Activated CD8-positive, alpha-beta memory T cell treated with anti-CD3 and anti-CD28 coated beads, Interleukin-2, amount 50 U/mL, for 48 hours (primary cell): ENCODE results near the gene FCGR3A.
A peak's percentile ranks its signal among the peaks of the same experiment; 100 is the strongest.
"Not testable (repeated sequence)": the region's sequence is repeated elsewhere in the genome, so short reads cannot be mapped to it uniquely, and the experiment has no call there.

Experiments used
- DNase-seq: peaks from one replicate; pipeline ENCODE4 v3.0.0-alpha.2; 2020

Gene FCGR3A

DNA sequence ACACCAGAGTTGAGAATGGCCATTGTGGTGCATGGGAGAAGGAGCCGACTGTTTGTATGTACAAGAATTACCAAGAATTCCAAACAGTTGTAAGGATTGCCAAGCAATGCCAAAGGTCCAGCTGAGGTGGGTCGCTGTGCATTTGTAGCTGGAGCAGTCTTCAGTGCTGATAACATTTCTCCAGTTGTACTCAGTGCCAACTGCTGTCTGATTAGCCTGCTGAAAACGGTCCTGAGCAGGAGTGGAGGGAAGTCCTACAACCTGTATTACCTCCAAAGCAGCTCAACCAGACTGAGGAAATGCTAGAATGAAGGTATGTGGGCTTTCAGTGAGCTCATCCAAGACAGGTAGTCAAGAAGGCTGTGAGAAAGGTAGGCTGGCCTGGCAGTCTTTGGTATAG, 6.5 kb upstream of the FCGR3A start:
- not testable (repeated sequence) for DNase-seq

DNA sequence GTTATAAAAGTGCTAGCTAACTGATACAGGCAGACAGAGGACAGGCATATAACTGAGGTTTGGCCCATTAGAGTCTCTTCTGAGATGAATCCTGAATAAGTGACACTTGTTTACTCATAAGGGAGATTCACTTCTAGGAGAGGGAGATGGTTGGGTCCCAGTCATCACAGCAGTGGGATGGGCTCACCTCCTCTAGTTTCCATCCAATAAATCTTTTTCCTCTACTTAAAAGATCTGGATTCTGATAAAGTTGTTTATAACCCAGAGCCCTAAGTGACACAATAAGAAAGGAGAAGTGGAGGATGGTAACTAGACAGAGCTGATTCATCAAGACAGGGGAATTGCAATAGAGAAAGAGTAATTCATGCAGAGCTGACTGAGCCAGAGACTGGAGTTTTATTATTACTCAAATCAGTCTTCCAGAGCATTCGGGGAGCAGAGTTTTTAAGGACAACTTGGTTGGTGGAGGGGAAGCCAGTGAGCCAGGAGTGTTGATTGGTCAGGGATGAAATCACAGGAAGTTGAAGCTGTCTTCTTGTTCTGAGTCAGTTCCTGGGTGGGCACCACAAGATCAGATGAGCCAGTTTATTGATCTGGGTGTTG, 5.3 kb upstream of the FCGR3A start:
- not testable (repeated sequence) for DNase-seq

DNA sequence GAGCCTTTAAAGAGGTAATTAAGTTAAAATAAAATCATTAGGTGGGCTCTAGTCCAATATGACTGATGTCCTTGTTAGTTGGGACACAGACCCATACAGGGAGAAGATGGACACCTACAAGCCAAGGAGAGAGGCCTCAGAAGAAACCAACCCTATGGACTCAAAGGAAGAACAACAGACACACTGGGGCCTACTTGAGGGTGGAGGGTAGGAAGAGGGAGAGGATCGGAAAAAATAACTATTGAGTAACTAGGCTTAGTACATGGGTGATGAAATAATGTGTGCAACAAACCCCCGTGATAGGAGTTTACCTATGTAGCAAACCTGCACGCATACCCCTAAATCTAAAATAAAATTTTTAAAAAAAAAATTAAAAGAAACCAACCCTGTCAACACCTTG, 4.7 kb upstream of the FCGR3A start:
- DNase-seq = not testable (repeated sequence)

DNA sequence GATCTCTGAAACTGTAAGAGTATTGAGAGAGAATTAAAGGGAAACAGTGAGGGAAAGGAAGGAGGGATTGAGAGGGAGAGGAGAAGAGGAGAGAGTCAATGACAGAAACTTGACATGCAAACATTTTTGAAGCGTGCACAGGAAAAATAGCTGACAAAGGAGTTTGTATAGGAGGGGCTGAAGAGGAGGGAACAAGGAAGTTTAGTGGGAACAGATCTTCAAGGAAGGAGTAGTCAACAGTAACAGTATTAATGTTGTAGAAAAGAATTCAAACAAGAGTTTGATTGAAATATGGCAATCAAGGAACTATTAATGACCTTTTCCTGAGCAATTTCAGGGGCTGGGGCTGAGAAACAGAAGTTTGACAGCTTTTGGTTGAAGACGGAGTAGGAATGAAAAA, 4.0 kb upstream of the FCGR3A start:
- not testable (repeated sequence) for DNase-seq

DNA sequence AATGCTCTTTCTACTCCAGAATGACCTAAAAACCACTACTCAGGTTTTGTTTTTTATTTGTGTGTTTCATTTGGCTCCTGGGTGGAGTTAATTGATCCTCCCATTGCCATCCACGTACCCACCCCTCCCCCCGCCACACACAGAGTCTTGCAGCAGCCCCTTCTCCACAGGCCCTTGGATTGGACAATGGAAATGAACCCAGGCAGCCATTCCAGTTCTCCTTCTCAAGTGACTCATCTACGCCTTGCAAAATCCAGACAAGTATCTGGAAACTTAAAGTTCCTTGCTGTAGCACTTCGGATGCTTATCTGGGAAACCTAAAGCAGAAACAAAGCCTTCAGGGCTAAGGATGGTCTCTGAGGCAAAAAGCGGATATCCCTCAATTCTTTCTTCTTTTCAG, 1.3 kb upstream of the FCGR3A start:
- not testable (repeated sequence) for DNase-seq

DNA sequence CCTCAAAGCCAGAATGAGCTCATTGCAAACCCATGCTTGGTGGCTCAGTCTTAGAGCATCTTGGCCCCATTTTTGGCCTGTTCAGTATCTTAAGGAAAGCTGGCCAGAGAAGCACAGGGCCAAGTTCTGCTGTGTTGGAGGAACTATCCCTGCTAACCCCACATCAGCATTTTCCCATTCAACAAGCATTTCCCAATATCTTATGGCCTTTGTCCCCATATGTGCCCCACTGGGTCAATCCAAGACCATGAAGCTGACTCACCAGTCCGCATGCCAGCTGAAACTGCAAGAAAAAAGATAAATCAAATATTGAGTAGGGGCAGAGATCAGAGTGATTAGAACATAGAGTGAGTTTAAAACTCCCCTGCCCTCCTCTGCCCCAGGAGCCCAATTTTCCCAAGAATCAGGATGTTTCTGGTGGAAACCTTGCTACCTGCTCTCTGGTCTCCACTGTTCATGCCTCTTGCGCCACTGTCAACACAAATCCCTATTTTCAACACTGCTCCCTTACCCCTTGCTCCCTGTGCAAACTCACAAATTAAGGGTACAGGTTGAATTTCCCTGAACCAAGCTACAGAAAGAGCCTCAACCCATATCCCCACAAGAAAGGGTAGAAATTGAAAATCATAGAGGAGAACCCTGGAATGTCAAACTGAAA, 740 bp downstream of the FCGR3A start:
- DNase-seq = not testable (repeated sequence)

DNA sequence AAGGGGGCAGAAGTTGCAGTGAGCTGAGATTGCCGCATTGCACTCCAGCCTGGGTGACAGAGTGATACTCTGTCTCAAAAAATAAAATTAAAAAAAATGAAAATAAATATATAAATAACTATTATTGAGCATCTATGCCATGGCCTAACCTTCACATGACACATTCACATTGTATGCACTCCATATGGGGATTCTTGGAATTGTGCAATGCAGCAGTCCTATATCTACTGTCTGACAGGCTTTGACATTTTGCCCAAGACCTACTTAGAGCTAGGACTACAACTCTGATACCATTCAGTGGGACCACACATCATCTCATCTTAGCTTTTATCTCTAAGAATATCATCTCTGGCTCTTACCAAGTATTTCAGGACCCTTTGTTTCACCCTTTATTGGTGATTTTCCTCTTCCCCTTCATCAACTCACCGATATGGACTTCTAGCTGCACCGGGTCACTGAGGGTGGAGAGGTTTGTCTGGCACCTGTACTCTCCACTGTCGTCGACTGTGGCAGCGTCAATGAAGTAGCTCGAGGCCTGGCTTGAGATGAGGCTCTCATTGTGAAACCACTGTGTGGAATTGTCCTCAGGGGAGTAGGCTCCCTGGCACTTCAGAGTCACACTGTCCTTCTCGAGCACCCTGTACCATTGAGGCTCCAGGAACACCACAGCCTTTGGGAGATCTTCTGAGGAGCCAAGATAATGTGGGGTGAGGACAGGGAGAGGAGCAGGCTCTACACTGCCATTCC, 1.4 kb downstream of the FCGR3A start:
- not testable (repeated sequence) for DNase-seq

DNA sequence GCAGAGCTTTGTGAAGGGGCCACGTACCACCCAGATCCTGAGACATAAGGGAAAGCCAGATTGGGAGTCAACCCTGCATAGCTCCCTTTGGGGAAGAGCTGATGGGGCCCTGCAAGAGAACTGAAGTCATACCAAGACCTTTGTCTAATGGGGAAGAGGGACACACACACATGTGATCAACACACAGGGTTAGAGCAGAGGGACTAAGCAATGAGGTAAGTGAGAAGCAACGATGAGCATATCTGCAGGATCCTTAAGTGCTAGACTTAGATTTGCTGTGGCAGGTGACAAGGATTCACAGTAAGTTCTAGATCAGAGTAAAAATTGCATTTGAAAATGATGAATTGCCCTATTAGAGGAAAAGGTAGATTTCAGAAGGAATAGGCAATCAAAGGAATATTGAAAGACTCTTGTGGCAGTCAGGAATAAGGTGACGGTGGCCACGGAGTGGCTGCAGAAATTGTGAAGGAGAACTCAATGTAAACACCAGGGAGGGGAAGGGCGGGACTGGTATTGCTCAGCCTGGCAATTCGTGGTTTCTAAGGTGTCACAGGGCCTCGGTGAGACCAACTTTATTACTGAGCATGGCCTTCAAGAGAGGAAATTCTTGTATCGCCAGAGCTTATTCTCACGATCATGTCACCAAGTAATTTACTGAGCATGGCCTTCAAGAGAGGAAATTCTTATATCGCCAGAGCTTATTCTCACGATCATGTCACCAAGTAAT, 4.5 kb downstream of the FCGR3A start:
- DNase-seq = not testable (repeated sequence)

DNA sequence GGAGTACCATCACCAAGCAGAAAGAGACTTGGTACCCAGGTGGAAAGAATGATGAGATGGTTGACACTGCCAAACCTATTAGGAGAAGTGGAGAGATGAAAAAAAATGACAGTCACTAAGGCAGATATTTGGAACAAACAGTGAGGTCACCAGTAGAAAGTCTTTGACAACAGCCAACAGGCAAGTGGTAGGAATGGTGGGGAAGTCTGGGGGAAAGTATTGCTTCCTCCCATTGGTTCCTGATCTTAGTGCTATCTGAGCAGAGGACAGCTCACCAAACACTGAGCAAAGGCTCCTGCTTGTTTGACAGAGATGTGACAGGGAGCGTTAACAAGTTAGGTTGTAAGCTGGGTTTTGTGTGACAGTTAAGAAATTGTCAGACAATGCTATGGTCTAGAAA, 6.5 kb downstream of the FCGR3A start:
- DNase-seq = not testable (repeated sequence)

DNA sequence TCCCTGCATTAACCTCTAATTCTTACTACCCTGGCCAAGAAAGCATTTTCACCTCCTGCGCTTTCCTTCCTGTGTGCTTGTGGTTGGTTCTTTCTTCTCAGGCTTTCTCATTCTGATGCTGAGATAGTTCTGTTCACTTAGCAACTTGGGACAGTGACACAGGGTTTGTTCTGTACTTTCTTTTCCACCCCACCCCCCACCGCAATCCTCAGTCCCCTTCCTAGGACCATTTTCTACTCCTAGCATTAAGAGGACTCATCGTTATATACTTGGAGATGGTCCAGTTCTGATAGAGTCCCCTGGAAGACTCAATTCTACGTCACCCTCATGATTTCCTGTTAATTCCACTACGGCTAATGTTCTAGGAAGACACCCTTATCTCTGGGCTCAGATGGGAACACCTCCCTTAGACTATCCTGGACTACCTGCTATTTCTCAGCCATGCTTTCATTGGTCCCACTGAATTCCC, 7.5 kb downstream of the FCGR3A start:
- DNase-seq = not testable (repeated sequence)

DNA sequence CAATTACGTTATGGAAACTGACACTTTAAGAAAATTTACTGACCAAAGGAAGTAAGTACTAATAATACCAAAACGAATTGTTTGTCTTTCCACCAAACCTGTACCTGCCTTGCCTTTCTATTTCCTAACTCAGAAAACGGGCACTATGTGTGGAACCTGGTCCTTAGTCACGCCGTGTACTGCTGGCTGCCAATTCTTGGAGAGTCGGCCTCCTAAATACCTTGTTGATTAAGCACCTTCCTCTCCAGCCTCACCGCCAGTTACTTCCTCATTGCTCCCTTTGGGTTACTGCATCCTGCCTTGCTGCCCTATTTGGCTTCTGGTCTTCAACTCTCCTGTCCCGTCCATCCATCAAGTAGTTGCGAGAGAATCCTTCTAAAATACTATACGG, 9.1 kb downstream of the FCGR3A start:
- peak; percentile 75 for DNase-seq

DNA sequence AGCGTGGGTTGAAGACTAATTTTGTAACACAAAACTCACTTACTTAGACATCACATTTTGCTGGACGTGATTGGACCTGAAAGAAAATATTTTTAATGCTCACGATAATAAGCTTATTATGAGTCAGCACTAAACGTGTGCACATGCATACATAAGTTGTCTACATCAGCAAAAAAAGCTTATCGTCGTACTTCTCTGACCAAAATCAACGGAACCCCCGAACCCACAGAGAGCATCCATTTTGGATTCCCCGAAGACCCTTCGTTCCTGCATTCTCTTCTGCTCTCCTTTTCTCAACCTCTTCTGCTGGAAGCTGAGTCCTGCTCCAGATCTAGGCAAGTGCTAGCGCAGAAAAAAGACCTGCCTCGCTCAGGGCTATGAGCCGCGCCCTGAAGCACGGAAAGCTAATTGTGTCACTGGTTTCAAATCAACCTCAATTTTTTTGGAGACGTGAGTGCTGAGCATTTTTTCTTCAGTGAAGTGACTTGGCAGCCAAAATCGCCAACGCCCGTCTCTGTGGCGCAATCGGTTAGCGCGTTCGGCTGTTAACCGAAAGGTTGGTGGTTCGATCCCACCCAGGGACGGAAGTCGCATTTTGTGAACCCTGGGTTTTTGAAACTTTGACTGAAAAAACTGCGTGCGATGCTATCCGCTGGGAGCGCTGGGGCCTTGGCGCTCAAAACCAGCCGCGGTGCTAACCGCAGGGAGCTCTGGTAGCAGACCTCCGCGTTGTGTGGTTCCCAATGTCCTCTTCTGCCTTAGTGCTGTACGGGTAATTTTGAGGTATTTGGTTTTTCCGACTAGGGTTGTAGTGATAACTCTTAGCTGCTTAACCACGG, 9.7 kb downstream of the FCGR3A start:
- DNase-seq = peak; percentile 100

DNA sequence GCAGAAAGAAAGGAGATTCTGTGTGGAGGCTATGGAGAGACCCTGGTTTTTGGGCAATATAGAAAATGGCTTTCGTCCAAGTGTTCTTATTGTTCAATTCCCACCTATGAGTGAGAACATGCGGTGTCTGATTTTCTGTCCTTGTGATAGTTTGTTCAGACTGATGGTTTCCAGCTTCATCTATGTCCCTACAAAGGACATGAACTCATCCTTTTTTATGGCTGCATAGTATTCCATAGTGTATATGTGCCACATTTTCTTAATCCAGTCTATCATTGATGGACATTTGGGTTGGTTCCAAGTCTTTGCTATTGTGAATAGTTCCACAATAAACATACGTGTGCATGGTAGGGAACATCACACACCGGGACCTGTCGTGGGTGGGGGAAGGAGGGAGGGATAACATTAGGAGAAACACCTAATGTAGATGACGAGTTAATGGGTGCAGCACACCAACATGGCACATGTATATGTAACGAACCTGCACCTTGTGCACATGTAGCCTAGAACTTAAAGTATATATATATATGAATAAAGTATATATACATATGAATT, 10.6 kb downstream of the FCGR3A start:
- DNase-seq = not testable (repeated sequence)

DNA sequence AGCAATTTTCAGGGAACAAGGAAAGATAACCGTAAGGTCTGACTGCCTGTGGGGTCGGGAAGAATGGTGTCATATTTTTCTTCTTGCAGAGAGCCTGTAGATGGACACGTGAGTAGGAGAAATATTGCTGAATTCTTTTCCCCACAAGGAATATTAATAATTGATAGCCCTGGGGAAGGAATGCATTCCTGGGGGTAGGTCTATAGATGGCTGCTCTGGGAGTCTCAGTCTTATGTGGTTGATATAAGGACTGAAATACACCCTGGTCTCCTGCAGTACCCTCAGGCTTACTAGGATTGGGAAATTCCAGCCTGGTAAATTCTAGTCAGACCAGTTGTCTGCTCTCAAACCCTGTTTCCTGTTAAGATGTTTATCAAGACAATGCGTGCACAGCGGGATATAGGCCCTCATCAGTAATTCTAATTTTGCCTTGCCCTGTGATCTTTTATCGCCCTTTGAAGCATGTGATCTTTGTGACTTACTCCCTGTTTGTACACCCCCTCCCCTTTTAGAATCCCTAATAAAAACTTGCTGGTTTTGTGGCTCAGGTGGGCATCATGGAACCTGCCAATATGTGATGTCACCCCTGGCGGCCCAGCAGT, 12.4 kb downstream of the FCGR3A start:
- DNase-seq = not testable (repeated sequence)

DNA sequence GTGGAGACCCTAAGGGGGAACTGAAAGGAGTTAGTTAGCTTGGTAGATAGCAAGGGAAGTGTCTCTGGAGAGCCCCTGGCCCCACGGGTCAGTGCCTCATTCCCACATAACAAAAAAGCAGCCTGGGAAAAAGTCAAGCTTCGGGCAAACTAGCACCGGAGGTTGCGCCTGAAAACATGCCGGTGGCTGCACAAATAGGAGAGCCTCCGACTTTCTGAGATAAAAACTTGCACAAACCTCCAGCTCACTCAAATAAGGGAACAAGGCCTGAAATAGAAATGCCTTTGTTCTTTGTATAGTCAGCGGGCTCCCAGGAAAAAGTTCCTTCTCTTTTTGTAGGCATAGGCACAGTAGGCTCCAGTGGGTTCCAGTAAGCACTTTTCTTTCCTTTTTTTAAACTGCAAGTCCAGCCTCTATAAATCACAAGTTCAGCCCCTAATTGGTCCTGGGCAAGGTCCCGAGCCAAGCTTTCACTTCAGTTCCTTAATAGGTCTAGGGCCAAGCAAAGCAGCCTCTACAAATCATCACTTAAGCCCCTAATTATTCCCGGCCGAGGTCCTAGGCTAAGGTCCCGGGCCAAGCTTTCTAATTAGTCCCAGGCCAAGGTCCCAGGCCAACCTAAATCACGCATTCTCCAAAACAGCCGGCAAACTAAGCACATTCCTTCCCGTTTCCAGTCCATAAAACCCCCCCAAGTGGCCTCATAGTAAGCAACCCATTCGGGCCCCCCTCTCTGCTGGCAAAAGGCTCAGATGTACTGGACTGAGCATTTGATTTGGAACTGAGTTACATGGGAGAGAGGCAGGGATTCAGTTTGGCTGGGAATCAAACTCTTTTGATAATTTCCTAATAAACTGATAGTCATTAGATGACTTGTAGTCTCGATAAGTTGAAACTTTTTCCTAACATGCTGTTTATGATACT, 16.7 kb downstream of the FCGR3A start:
- DNase-seq = not testable (repeated sequence)

DNA sequence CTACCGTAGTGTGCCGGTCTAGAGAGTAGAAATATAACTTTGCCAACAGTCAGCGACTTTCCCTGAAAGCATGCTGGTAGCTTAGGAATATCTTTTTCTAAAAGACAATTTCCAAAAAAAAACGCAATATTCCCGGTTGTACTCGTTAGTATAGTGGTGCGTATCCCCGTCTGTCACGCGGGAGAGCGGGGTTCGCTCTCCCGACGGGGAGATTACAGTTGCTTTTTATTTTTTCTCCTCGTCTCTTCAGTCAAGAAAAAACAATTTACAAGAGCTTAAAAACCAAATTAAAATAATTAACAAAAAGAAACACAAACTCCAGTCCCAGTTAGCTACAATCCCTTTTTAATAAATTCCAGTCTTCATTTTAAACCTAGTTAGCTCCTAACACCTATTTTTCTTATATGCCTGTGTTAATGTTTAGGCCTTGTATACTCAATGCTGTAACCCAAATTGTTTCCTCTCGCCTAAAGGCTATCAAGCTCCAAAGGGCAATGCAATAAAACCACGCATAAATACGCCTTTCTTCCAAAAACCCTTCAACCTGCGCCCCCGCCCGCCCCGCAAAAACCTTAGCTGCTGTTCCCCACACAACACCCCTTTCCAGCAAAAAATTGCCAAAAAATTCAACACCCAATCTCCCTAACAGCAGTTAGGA, 17.5 kb downstream of the FCGR3A start:
- DNase-seq = no peak

DNA sequence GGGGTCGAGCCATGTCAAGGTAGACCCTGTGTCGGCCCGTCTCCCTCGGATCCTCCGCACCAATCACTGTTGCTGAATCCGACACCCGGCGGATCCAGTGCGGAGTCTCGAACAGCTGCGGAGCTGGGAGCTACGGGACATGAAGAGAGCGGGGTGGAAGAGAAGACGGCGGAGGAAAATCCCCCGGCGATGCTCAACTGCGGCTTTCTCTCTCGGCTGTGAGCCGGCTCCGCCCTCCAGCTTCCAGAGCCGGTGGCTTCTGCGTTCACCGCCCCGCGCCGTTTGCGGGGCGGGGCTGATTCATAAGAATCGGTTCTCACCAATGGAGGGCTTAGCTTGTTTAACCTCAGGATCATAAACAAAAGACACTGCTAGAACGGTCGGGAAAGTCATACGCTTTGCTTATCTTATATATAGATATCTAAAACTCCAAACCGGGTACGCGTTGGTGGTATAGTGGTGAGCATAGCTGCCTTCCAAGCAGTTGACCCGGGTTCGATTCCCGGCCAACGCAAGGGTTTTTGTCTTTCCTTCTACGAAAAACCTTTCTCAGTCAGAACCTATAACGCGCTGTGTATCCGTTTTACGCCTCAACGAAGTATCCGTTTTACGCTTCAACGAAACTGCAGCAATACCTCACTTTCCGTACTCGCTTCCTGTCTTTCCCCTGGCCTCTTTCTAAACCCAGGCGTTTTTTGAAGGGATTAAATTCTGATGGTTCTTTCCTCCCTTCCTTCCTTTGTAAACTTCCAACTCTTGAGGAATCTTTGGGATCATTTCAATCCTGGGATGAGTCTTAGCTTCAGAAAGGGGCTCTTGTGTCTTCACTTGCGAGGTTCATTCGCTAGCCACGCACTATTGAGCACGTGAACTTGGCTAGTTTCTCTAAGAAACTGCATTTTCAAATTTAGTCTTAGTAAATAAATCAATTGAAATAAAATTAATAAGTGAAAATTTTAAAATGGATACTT, 18.7 kb downstream of the FCGR3A start:
- DNase-seq = peak; percentile 99

DNA sequence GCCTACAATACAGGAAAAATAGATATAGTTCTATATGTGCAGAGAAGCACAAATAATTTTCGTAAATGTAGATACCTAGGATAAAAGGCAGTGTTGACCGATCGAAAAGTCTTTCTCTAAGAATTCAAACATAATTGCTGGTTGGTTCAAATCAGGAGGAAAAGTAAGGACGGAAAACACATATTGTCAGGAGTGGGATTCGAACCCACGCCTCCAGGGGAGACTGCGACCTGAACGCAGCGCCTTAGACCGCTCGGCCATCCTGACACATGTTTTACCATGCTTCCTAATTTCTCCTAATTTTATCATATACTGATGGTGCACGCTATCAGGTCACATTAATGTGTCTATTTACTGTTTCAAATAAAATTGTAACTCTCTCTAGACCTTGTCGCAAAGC, 19.5 kb downstream of the FCGR3A start:
- peak; percentile 90 for DNase-seq
